ENCODE data around the gene SLC30A3.

DNA sequence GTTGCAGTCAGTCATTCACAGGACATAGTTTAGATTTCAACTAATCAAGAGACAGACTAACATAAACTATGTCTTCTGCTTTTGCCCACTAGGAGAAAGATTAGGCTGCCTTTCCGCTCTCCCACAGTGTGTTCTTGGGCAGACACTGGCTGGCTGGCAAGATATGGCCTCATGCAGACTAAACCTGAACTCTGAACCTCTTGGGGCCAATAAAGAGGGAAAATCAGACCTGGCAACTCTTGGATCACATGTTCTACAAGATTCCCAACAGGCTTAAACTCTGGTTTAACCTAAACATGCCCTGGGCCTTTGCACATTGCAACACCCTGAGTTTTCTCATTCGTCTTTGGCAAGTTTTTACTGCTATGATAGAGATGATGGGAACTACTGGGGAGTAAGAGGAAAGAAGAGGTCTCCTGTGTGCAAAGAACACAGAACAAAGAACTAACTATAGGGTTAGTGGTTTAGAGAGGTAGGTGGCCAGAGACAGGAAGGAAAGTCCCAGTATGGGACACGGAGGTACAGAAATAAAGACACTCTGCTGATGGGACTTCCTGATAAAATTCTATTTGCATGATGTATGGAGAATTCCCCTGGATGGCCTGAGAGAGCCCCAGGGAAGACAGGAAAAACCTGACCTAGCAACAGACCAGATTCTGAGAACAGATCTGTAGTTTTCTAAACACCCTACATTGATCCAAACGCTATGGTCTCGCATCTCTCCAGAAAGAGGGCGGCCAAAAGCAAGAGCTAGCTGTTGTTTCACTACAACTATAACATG is 53.0 kb downstream of the SLC30A3 start:
- no peak for TF ChIP-seq POLR2AphosphoS5 (IDR thresholded peaks at IDR 0.05; ENCODE audit: low read depth, low read length)
- no peak for TF ChIP-seq SIN3A (IDR thresholded peaks at IDR 0.05; ENCODE audit: borderline replicate concordance, insufficient read depth, low read length)
- TF ChIP-seq TAF1 (IDR thresholded peaks at IDR 0.05; ENCODE audit: borderline replicate concordance, insufficient read depth, low read length), result no peak
- TF ChIP-seq, protein P1, sequence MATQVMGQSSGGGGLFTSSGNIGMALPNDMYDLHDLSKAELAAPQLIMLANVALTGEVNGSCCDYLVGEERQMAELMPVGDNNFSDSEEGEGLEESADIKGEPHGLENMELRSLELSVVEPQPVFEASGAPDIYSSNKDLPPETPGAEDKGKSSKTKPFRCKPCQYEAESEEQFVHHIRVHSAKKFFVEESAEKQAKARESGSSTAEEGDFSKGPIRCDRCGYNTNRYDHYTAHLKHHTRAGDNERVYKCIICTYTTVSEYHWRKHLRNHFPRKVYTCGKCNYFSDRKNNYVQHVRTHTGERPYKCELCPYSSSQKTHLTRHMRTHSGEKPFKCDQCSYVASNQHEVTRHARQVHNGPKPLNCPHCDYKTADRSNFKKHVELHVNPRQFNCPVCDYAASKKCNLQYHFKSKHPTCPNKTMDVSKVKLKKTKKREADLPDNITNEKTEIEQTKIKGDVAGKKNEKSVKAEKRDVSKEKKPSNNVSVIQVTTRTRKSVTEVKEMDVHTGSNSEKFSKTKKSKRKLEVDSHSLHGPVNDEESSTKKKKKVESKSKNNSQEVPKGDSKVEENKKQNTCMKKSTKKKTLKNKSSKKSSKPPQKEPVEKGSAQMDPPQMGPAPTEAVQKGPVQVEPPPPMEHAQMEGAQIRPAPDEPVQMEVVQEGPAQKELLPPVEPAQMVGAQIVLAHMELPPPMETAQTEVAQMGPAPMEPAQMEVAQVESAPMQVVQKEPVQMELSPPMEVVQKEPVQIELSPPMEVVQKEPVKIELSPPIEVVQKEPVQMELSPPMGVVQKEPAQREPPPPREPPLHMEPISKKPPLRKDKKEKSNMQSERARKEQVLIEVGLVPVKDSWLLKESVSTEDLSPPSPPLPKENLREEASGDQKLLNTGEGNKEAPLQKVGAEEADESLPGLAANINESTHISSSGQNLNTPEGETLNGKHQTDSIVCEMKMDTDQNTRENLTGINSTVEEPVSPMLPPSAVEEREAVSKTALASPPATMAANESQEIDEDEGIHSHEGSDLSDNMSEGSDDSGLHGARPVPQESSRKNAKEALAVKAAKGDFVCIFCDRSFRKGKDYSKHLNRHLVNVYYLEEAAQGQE (IDR thresholded peaks at IDR 0.05; ENCODE audit: insufficient read depth in 1 of 2, low read depth in 2 of 2, low read length in 2 of 2), result no peak
- TF ChIP-seq FOXP2 (optimal IDR thresholded peaks at IDR 0.05; ENCODE audit: borderline replicate concordance, extremely low read depth, extremely low read length, insufficient read depth), result no peak

Measured in PFSK-1 (cell line).